Measurements from ENCODE around the gene LRG1.

Gene LRG1

GRCh38 chr19:4525563-4526002, 14.3 kb downstream of the LRG1 start:
- no peaks in the 10 kb centered on the region for H3K36me3 ChIP-seq (ENCODE audit: control insufficient read depth, insufficient read depth, low read length)
- DNase-seq (ENCODE audit: extremely low read depth, insufficient read length) = no peak
- no peaks in the 10 kb centered on the region; the same call in none of the 2 replicates for H3K27me3 ChIP-seq (replicated peaks; ENCODE audit: control insufficient read depth, insufficient read depth, low read length)
- no peak for TF ChIP-seq CTCF (IDR thresholded peaks at IDR 0.05; ENCODE audit: insufficient read depth, low read length, poor library complexity, severe bottlenecking)
- H3K4me3 ChIP-seq (replicated peaks; ENCODE audit: low read depth, low read length) = no peak overlapping the region

- TF ChIP-seq CTCF (IDR thresholded peaks at IDR 0.05; ENCODE audit: insufficient read depth, low read length, poor library complexity, severe bottlenecking) = peak; percentile 87
- DNase-seq (ENCODE audit: extremely low read depth, insufficient read length) = no peak
- Histone ChIP-seq H3K36me3 (ENCODE audit: control insufficient read depth, insufficient read depth, low read length) (no peaks in the 10 kb centered on the region), H3K4me3 (replicated peaks; ENCODE audit: low read depth, low read length) (no peak overlapping the region), H3K27me3 (replicated peaks; ENCODE audit: control insufficient read depth, insufficient read depth, low read length) (no peaks in the 10 kb centered on the region; the same call in none of the 2 replicates)
These were observed 14.9 kb downstream of the LRG1 start for GRCh38 chr19:4524808-4525562.

GRCh38 chr19:4523306-4524110, 16.3 kb downstream of the LRG1 start:
- no peak for DNase-seq (ENCODE audit: extremely low read depth, insufficient read length)
- TF ChIP-seq CTCF (IDR thresholded peaks at IDR 0.05; ENCODE audit: insufficient read depth, low read length, poor library complexity, severe bottlenecking) = peak; percentile 78
- Histone ChIP-seq H3K4me3 (replicated peaks; ENCODE audit: low read depth, low read length) (no peak overlapping the region), H3K36me3 (ENCODE audit: control insufficient read depth, insufficient read depth, low read length) (no peaks in the 10 kb centered on the region), H3K27me3 (replicated peaks; ENCODE audit: control insufficient read depth, insufficient read depth, low read length) (no peaks in the 10 kb centered on the region; the same call in 1 of the 2 replicates)

GRCh38 chr19:4522291-4523002, 17.4 kb downstream of the LRG1 start:
- Histone ChIP-seq H3K27me3 (replicated peaks; ENCODE audit: control insufficient read depth, insufficient read depth, low read length) (no peaks in the 10 kb centered on the region; the same call in 1 of the 2 replicates), H3K36me3 (ENCODE audit: control insufficient read depth, insufficient read depth, low read length) (no peaks in the 10 kb centered on the region), H3K4me3 (replicated peaks; ENCODE audit: low read depth, low read length) (no peak overlapping the region)
- no peak for TF ChIP-seq CTCF (IDR thresholded peaks at IDR 0.05; ENCODE audit: insufficient read depth, low read length, poor library complexity, severe bottlenecking)
- no peak for DNase-seq (ENCODE audit: extremely low read depth, insufficient read length)

GRCh38 chr19:4521888-4522242, 18.0 kb downstream of the LRG1 start:
- H3K4me3 ChIP-seq (replicated peaks; ENCODE audit: low read depth, low read length) = no peak overlapping the region
- TF ChIP-seq CTCF (IDR thresholded peaks at IDR 0.05; ENCODE audit: insufficient read depth, low read length, poor library complexity, severe bottlenecking) = no peak
- DNase-seq (ENCODE audit: extremely low read depth, insufficient read length) = no peak

More at GRCh38 chr19:4521888-4522242, 18.0 kb downstream of the LRG1 start:
- no peaks in the 10 kb centered on the region; the same call in 1 of the 2 replicates for H3K27me3 ChIP-seq (replicated peaks; ENCODE audit: control insufficient read depth, insufficient read depth, low read length)
- H3K36me3 ChIP-seq (ENCODE audit: control insufficient read depth, insufficient read depth, low read length) = no peaks in the 10 kb centered on the region

All from GM06990 (cell line).